ENCODE measurements around the gene GTF3C1. TPM values are rescaled to one million over a fixed set of nuclear protein-coding genes. Genes with fewer than 3 reads are reported as not detected.

The GTF3C1 gene
- total RNA-seq, 2 donors from 2014 or later, result 64.0 to 77.2 TPM

GRCh38 chr16:27539120-27539519 lies 10.6 kb downstream of the GTF3C1 start:
- TF ChIP-seq CTCF (IDR thresholded peaks at IDR 0.05), result no peak
- DNase-seq (ENCODE audit: low spot score), result no peak
- Histone ChIP-seq H3K36me3 (peaks cover 83% of the 10 kb centered on the region), H3K27ac (no peak overlapping the region), H3K27me3 (no peaks in the 10 kb centered on the region), H3K9me3 (no peaks in the 10 kb centered on the region), H3K4me3 (no peak overlapping the region), H3K4me1 (no peaks in the 10 kb centered on the region)

- Histone ChIP-seq H3K4me3 (no peak overlapping the region), H3K27ac (no peak overlapping the region), H3K9me3 (no peaks in the 10 kb centered on the region), H3K36me3 (peaks cover 83% of the 10 kb centered on the region), H3K4me1 (no peaks in the 10 kb centered on the region), H3K27me3 (no peaks in the 10 kb centered on the region)
- TF ChIP-seq CTCF (IDR thresholded peaks at IDR 0.05), result no peak
- DNase-seq (ENCODE audit: low spot score), result no peak
Measured at GRCh38 chr16:27538528-27538927, 11.2 kb downstream of the GTF3C1 start.

GRCh38 chr16:27534256-27534655 lies 15.5 kb downstream of the GTF3C1 start:
- H3K27ac ChIP-seq, result no peak overlapping the region
- no peaks in the 10 kb centered on the region for H3K27me3 ChIP-seq
- peaks cover 0 to 11% of the 10 kb centered on the region in 2 donors for H3K4me1 ChIP-seq
- H3K9me3 ChIP-seq, result no peaks in the 10 kb centered on the region
- TF ChIP-seq CTCF (IDR thresholded peaks at IDR 0.05), result no peak
- H3K36me3 ChIP-seq, result peaks cover 82% of the 10 kb centered on the region
- no peak overlapping the region for H3K4me3 ChIP-seq
- DNase-seq (ENCODE audit: low spot score), result no peak

- no peak overlapping the region for H3K27ac ChIP-seq
- peaks cover 89% of the 10 kb centered on the region for H3K36me3 ChIP-seq
- H3K4me3 ChIP-seq, result no peak overlapping the region
- no peak for TF ChIP-seq CTCF (IDR thresholded peaks at IDR 0.05)
- no peaks in the 10 kb centered on the region for H3K9me3 ChIP-seq
- peaks cover 0 to 11% of the 10 kb centered on the region in 2 donors for H3K4me1 ChIP-seq
- DNase-seq (ENCODE audit: low spot score), result no peak
- H3K27me3 ChIP-seq, result no peaks in the 10 kb centered on the region
Measured at GRCh38 chr16:27531826-27532800, 17.6 kb downstream of the GTF3C1 start.

GRCh38 chr16:27531186-27531585 lies 18.5 kb downstream of the GTF3C1 start:
- Histone ChIP-seq H3K27me3 (no peaks in the 10 kb centered on the region), H3K36me3 (peaks cover 88% of the 10 kb centered on the region), H3K4me1 (peaks cover 0 to 14% of the 10 kb centered on the region in 2 donors), H3K9me3 (no peaks in the 10 kb centered on the region), H3K27ac (no peak overlapping the region), H3K4me3 (no peak overlapping the region)
- no peak for TF ChIP-seq CTCF (IDR thresholded peaks at IDR 0.05)
- DNase-seq (ENCODE audit: low spot score), result no peak

Data from right atrium auricular region (tissue), 2 donors.